GM12878 (cell line): ENCODE data around the gene SFXN2. TPM values are rescaled to one million over a fixed set of nuclear protein-coding genes. Genes with fewer than 3 reads are reported as not detected.

Experiments used
- ATAC-seq: fragments of 200-7000 bp; cut with Tn5 transposase; 3 replicates; pipeline ENCODE4 v1.9.1; 2020; ENCODE audit warnings: mild to moderate bottlenecking, moderate library complexity
- BruUV-seq: library from RNA; stranded (reverse); fragments of 400-500 nt; replicated peaks from 2 replicates; lab custom pipeline; 2021; lab: Mats Ljungman, UMichigan
- CTCF ChIA-PET: fragments of 300-600 bp; sonication (Branson Sonifier 250); formaldehyde crosslinking; extraction: SDS; loops from one replicate; lab custom pipeline; 2021; ENCODE audit warnings: inconsistent platforms; lab: Yijun Ruan, JAX
- POLR2A ChIA-PET: fragments of 350-600 bp; formaldehyde crosslinking; extraction: SDS; loops from one replicate; lab custom pipeline; 2021; ENCODE audit warnings: inconsistent platforms; lab: Charles Lee
- RAD21 ChIA-PET: fragments of 300-600 bp; sonication (Branson Sonifier 250); formaldehyde crosslinking; loops from one replicate; lab custom pipeline; 2023; ENCODE audit warnings: antibody characterized with exemption; ENCODE audit not compliant: unreplicated experiment; lab: Charles Lee
- SMC1A ChIA-PET: fragments of 300-600 bp; sonication (Branson Sonifier 250); formaldehyde crosslinking; loops from one replicate; lab custom pipeline; 2023; ENCODE audit not compliant: unreplicated experiment, uncharacterized antibody; lab: Charles Lee
- DNase-seq: peaks from one replicate; pipeline ENCODE4 v3.0.0-alpha.2; 2011; ENCODE audit warnings: low read depth, low spot score
- FAIRE-seq: peaks from 3 replicates; lab custom pipeline; 2011; peaks lifted over from hg19 to GRCh38; lab: Jason Lieb, UNC
- H2AFZ ChIP-seq: 2 replicates; pipeline ENCODE4 v1.6.0; 2011; ENCODE audit warnings: low read depth, low read length, control low read depth; ENCODE audit not compliant: control insufficient read depth
- H3K27ac ChIP-seq: 2 replicates; pipeline ENCODE4 v1.5.1; 2011; ENCODE audit warnings: control low read depth; ENCODE audit not compliant: control insufficient read depth, insufficient read depth
- H3K27me3 ChIP-seq, 2 experiments: replicated peaks in 1 of 2; 2 replicates each; pipeline versions ENCODE4 v1.6.0 to v1.6.1; 2011; ENCODE audit warnings: low read length in 1 of 2; ENCODE audit not compliant: control insufficient read depth in 2 of 2, insufficient read depth in 2 of 2
- H3K36me3 ChIP-seq, 2 experiments: 2 replicates each; pipeline ENCODE4 v1.5.1; 2011; ENCODE audit warnings: low read length in 1 of 2; ENCODE audit not compliant: control insufficient read depth in 2 of 2, insufficient read depth in 2 of 2
- H3K4me1 ChIP-seq: 2 replicates; pipeline ENCODE4 v1.6.1; 2011; ENCODE audit warnings: mild to moderate bottlenecking, low read length, moderate library complexity, mixed read lengths; ENCODE audit not compliant: control insufficient read depth, insufficient read depth
- H3K4me2 ChIP-seq: 2 replicates; pipeline ENCODE4 v1.6.0; 2011; ENCODE audit warnings: control low read depth; ENCODE audit not compliant: control insufficient read depth, insufficient read depth
- H3K4me3 ChIP-seq: fragments of 200-600 bp; sonication (generic); 2 replicates; pipeline ENCODE4 v1.5.1; 2016
- H3K79me2 ChIP-seq: 2 replicates; pipeline ENCODE4 v1.6.0; 2011; ENCODE audit warnings: low read length; ENCODE audit not compliant: control insufficient read depth, insufficient read depth
- H3K9ac ChIP-seq: 2 replicates; pipeline ENCODE4 v1.8.0; 2011; ENCODE audit warnings: low read length, control low read depth, mixed read lengths; ENCODE audit not compliant: control insufficient read depth, insufficient read depth
- H3K9me3 ChIP-seq: replicated peaks from 3 replicates; pipeline ENCODE4 v1.5.1; 2011; ENCODE audit warnings: mild to moderate bottlenecking, low read length; ENCODE audit not compliant: control insufficient read depth, insufficient read depth
- H4K20me1 ChIP-seq: 2 replicates; pipeline ENCODE4 v1.6.0; 2011; ENCODE audit not compliant: control insufficient read depth, insufficient read depth
- BCL11A ChIP-seq: IDR thresholded peaks from 2 replicates; pipeline ENCODE4 v1.6.1; 2011; ENCODE audit warnings: low read depth, low read length
- CBX5 ChIP-seq: sonication (generic); IDR thresholded peaks from 2 replicates; pipeline ENCODE4 v1.6.1; 2016; ENCODE audit warnings: low read depth, moderate library complexity, mild to moderate bottlenecking, inconsistent platforms
- CHD1 ChIP-seq: IDR thresholded peaks from 2 replicates; pipeline ENCODE4 v1.6.1; 2012; ENCODE audit warnings: low read depth, low read length, improper control_type of control experiment
- CREB1 ChIP-seq: IDR thresholded peaks from 2 replicates; pipeline ENCODE4 v1.6.1; 2012; ENCODE audit warnings: low read depth, mild to moderate bottlenecking, inconsistent platforms
- ETV6 ChIP-seq, 2 experiments: fragments of 450-650 bp in 1 of 2; IDR thresholded peaks in 1 of 2; conservative IDR thresholded peaks in 1 of 2; 2 replicates each; pipeline ENCODE4 v1.6.1; 2014; ENCODE audit warnings: antibody characterized with exemption in 1 of 2, borderline replicate concordance in 1 of 2, low read depth in 1 of 2, mild to moderate bottlenecking in 1 of 2, moderate library complexity in 1 of 2
- MTA2 ChIP-seq: fragments of 450-650 bp; IDR thresholded peaks from 2 replicates; pipeline ENCODE4 v1.6.1; 2016; ENCODE audit warnings: low read depth, mild to moderate bottlenecking, moderate library complexity
- POLR2AphosphoS2 ChIP-seq: IDR thresholded peaks from 2 replicates; pipeline ENCODE4 v1.6.1; 2011; ENCODE audit warnings: low read depth, mild to moderate bottlenecking, low read length, improper control_type of control experiment, moderate library complexity
- RAD51 ChIP-seq: fragments of 450-650 bp; IDR thresholded peaks from 2 replicates; pipeline ENCODE4 v1.6.1; 2016; ENCODE audit warnings: moderate library complexity, mild to moderate bottlenecking, inconsistent platforms
- SP1 ChIP-seq: IDR thresholded peaks from one replicate; pipeline ENCODE4 v1.6.1; 2011; ENCODE audit warnings: low read depth, low read length
- SREBF2 ChIP-seq: IDR thresholded peaks from 2 replicates; pipeline ENCODE4 v1.6.1; 2012; ENCODE audit warnings: mild to moderate bottlenecking, low read length
- ZBED1 ChIP-seq: IDR thresholded peaks from 2 replicates; pipeline ENCODE4 v1.6.1; 2016; ENCODE audit warnings: borderline replicate concordance
- ZNF622 ChIP-seq: fragments of 450-650 bp; IDR thresholded peaks from 2 replicates; pipeline ENCODE4 v1.6.1; 2017; ENCODE audit warnings: mild to moderate bottlenecking, inconsistent platforms
- WGBS: methylation state at CpG from one replicate; pipeline ENCODE4 v1.1.6; 2016; ENCODE audit warnings: low lambda C conversion rate; ENCODE audit not compliant: insufficient replicate concordance, insufficient coverage; ENCODE audit errors: missing lambda C conversion rate; 5-methylcytosine and 5-hydroxymethylcytosine counted together
- in situ Hi-C: fragments of 300-500 bp; cut with MboI; formaldehyde crosslinking; loops from 9 replicates; pipeline ENCODE4 v1.14.3; 2018; ENCODE audit warnings: mixed read lengths
- intact Hi-C: fragments of 100-400 bp; cut with micrococcal nuclease; formaldehyde crosslinking; loops from one replicate; pipeline ENCODE4 v1.14.2; 2022; ENCODE audit not compliant: unreplicated experiment
- polyA plus RNA-seq, 11 experiments: library from polyadenylated mRNA; depleted of rRNA in 4 of 11; unstranded in 6 of 11; stranded (reverse) in 5 of 11; fragments of >200 nt; fragmentation: Nextera tagmentation in 4 of 11; fragmentation: Illumina TruSeq in 1 of 11; extraction: Ambion mirVana in 4 of 11; extraction: Trizol in 1 of 11; gene quantifications; 1 replicate in 1 of 11; 2 replicates in 10 of 11; pipeline versions ENCODE4 v1.2.1 to v1.2.3, GENCODE V29; 2011 to 2016; ENCODE audit warnings: inconsistent platforms in 2 of 11, missing spikeins in 2 of 11, low read depth in 1 of 11
- total RNA-seq, 4 experiments: library from RNA; depleted of rRNA in 3 of 4; stranded (reverse); fragments of >200 nt in 3 of 4; fragmentation: Illumina TruSeq in 1 of 4; extraction: Trizol in 1 of 4; gene quantifications; 2 replicates each; pipeline versions ENCODE4 v1.2.1 to v1.2.3, GENCODE V29; 2013 to 2021
- TF ChIP-seq, protein P1 (sequence below): IDR thresholded peaks from 2 replicates; pipeline ENCODE4 v1.6.1; 2012; ENCODE audit warnings: low read depth, low read length, improper control_type of control experiment
- TF ChIP-seq, protein P2 (sequence below): IDR thresholded peaks from 2 replicates; pipeline ENCODE4 v1.6.1; 2012; ENCODE audit warnings: mild to moderate bottlenecking, low read depth, low read length

The SFXN2 gene
- total and polyA plus RNA-seq, 10 of the 15 experiments (the other 5 are each of a cell fraction or from before 2014, with no cell fraction given): 8.8 to 22.5 (median 18.5) TPM

DNA sequence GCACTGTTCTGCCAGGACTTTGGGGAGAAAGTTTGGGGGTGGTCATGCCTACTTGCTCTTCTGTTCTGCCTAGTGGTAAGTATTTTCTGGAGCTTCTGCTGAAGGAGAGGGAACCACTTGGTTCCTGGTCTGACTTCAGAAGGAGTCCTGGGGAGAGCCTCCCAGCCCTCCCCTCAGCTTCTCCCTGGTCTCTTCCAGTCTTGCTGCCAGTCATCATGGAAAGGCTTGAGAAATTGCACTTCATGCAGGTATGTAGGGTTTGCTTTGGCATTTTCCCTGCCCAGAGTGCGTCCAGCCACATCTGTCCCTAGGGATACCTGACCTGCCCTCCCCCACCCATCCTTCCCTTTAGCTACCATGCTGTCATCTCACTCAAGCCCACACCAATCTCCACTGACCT is 18.2 kb downstream of the SFXN2 start:
- ChIA-PET CTCF (interaction anchor here (0.6 to 1.3 kb wide), 2 partner anchors 169 to 189 kb away, joined by 3 to 5 read pairs; no protein-coding TSS in a partner anchor), RAD21 (interaction anchor here (0.8 kb wide), 1 partner anchor 12 kb away, joined by 3 read pairs; no protein-coding TSS in a partner anchor), SMC1A (interaction anchor here (1.0 to 2.9 kb wide), 4 partner anchors 12 to 169 kb away, joined by 3 to 11 read pairs (median 8); no protein-coding TSS in a partner anchor), POLR2A (interaction anchor here (0.6 kb wide), 1 partner anchor 455 kb away, joined by 4 read pairs; no protein-coding TSS in a partner anchor)
- WGBS: 73% methylated on average over 1 of the region's 1 CpG
- H3K9ac ChIP-seq: no peak overlapping the region
- no peak for DNase-seq
- H3K27me3 ChIP-seq: no peaks in the 10 kb centered on the region
- no peak for FAIRE-seq
- H3K9me3 ChIP-seq: no peaks in the 10 kb centered on the region
- H3K4me3 ChIP-seq: no peak overlapping the region
- intact Hi-C loops: no loop called here
- H3K4me1 ChIP-seq: no peaks in the 10 kb centered on the region
- H3K36me3 ChIP-seq: peaks cover 13 to 17% of the 10 kb centered on the region in 2 experiments; a peak in 3 of 4 replicates
- H4K20me1 ChIP-seq: no peaks in the 10 kb centered on the region
- BruUV-seq: no TSS peak
- H3K79me2 ChIP-seq: no peaks in the 10 kb centered on the region
- TF ChIP-seq BCL11A: no peak
- no peak for TF ChIP-seq ZNF622
- no peak for TF ChIP-seq CREB1
- TF ChIP-seq CHD1: no peak
- no peak for TF ChIP-seq ZBED1
- TF ChIP-seq SREBF2: no peak
- no peak for TF ChIP-seq MTA2
- no peak for TF ChIP-seq POLR2AphosphoS2
- TF ChIP-seq, protein P1, sequence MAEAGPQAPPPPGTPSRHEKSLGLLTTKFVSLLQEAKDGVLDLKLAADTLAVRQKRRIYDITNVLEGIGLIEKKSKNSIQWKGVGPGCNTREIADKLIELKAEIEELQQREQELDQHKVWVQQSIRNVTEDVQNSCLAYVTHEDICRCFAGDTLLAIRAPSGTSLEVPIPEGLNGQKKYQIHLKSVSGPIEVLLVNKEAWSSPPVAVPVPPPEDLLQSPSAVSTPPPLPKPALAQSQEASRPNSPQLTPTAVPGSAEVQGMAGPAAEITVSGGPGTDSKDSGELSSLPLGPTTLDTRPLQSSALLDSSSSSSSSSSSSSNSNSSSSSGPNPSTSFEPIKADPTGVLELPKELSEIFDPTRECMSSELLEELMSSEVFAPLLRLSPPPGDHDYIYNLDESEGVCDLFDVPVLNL: no peak
- TF ChIP-seq CBX5: no peak
- TF ChIP-seq, protein P2, sequence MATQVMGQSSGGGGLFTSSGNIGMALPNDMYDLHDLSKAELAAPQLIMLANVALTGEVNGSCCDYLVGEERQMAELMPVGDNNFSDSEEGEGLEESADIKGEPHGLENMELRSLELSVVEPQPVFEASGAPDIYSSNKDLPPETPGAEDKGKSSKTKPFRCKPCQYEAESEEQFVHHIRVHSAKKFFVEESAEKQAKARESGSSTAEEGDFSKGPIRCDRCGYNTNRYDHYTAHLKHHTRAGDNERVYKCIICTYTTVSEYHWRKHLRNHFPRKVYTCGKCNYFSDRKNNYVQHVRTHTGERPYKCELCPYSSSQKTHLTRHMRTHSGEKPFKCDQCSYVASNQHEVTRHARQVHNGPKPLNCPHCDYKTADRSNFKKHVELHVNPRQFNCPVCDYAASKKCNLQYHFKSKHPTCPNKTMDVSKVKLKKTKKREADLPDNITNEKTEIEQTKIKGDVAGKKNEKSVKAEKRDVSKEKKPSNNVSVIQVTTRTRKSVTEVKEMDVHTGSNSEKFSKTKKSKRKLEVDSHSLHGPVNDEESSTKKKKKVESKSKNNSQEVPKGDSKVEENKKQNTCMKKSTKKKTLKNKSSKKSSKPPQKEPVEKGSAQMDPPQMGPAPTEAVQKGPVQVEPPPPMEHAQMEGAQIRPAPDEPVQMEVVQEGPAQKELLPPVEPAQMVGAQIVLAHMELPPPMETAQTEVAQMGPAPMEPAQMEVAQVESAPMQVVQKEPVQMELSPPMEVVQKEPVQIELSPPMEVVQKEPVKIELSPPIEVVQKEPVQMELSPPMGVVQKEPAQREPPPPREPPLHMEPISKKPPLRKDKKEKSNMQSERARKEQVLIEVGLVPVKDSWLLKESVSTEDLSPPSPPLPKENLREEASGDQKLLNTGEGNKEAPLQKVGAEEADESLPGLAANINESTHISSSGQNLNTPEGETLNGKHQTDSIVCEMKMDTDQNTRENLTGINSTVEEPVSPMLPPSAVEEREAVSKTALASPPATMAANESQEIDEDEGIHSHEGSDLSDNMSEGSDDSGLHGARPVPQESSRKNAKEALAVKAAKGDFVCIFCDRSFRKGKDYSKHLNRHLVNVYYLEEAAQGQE: no peak
- TF ChIP-seq ETV6 (conservative IDR thresholded peaks at IDR 0.05 in 1 of 2, IDR thresholded peaks at IDR 0.05 in 1 of 2; ENCODE audit: borderline replicate concordance in 1 of 2, low read depth in 1 of 2): no peak
- TF ChIP-seq RAD51: no peak
- no peak for TF ChIP-seq SP1
- no peak overlapping the region for H3K4me2 ChIP-seq
- no peak overlapping the region for H2AFZ ChIP-seq
- H3K27ac ChIP-seq: no peak overlapping the region
- no peak for ATAC-seq
- in situ Hi-C loops: no loop called here
